ENCODE measurements around the gene PCDHGB2.
"Not testable (repeated sequence)": the region's sequence is repeated elsewhere in the genome, so short reads cannot be mapped to it uniquely, and the experiment has no call there.

Gene PCDHGB2

GRCh38 chr5:141388661-141389060 lies 28.9 kb downstream of the PCDHGB2 start:
- DNase-seq (ENCODE audit: insufficient read length, low spot score) (no peak), FAIRE-seq (no peak)
- TF ChIP-seq POLR2A (IDR thresholded peaks at IDR 0.05; ENCODE audit: low read depth, low read length): no peak

- TF ChIP-seq POLR2A (IDR thresholded peaks at IDR 0.05; ENCODE audit: low read depth, low read length): no peak
- FAIRE-seq (no peak), DNase-seq (ENCODE audit: insufficient read length, low spot score) (no peak)
These were observed 29.6 kb downstream of the PCDHGB2 start for GRCh38 chr5:141389153-141390042.

- FAIRE-seq (no peak), DNase-seq (ENCODE audit: insufficient read length, low spot score) (no peak)
- TF ChIP-seq POLR2A (IDR thresholded peaks at IDR 0.05; ENCODE audit: low read depth, low read length): no peak
These were observed 32.8 kb downstream of the PCDHGB2 start, which contains the start of gene PCDHGA8 for GRCh38 chr5:141392429-141393198. PCDHGA8 (plus strand) TSS chr5:141392633; CDS start chr5:141392814, 181 bp downstream.

GRCh38 chr5:141393267-141393666 lies 33.5 kb downstream of the PCDHGB2 start:
- FAIRE-seq (no peak), DNase-seq (ENCODE audit: insufficient read length, low spot score) (no peak)
- TF ChIP-seq POLR2A (IDR thresholded peaks at IDR 0.05; ENCODE audit: low read depth, low read length): no peak

GRCh38 chr5:141394401-141395187 lies 34.8 kb downstream of the PCDHGB2 start:
- FAIRE-seq: not testable (repeated sequence)

GRCh38 chr5:141397756-141398551 lies 38.2 kb downstream of the PCDHGB2 start, which contains the start of gene PCDHGB5:
PCDHGB5 (plus strand) TSS chr5:141397947; CDS start chr5:141398128, 181 bp downstream.
- not testable (repeated sequence) for FAIRE-seq; DNase-seq (ENCODE audit: insufficient read length, low spot score)

More at GRCh38 chr5:141394401-141395187, 34.8 kb downstream of the PCDHGB2 start:
- DNase-seq (ENCODE audit: insufficient read length, low spot score): not testable (repeated sequence)

GRCh38 chr5:141398608-141399007 lies 38.8 kb downstream of the PCDHGB2 start:
- FAIRE-seq: no peak
- no peak for TF ChIP-seq POLR2A (IDR thresholded peaks at IDR 0.05; ENCODE audit: low read depth, low read length)
- DNase-seq (ENCODE audit: insufficient read length, low spot score): no peak

GRCh38 chr5:141399555-141400258 lies 39.9 kb downstream of the PCDHGB2 start:
- FAIRE-seq: no peak
- no peak for TF ChIP-seq POLR2A (IDR thresholded peaks at IDR 0.05; ENCODE audit: low read depth, low read length)
- DNase-seq (ENCODE audit: insufficient read length, low spot score): no peak

GRCh38 chr5:141402553-141403243 lies 42.9 kb downstream of the PCDHGB2 start, which contains the start of gene PCDHGA9:
PCDHGA9 (plus strand) TSS chr5:141402778; CDS start chr5:141402953, 175 bp downstream.
- FAIRE-seq (peak; percentile 20), DNase-seq (ENCODE audit: insufficient read length, low spot score) (peak; percentile 66)
- no peak for TF ChIP-seq POLR2A (IDR thresholded peaks at IDR 0.05; ENCODE audit: low read depth, low read length)

- DNase-seq (ENCODE audit: insufficient read length, low spot score): no peak
- no peak for TF ChIP-seq POLR2A (IDR thresholded peaks at IDR 0.05; ENCODE audit: low read depth, low read length)
- FAIRE-seq: no peak
These were observed 43.6 kb downstream of the PCDHGB2 start for GRCh38 chr5:141403387-141403786.

- not testable (repeated sequence) for FAIRE-seq; DNase-seq (ENCODE audit: insufficient read length, low spot score)
These were observed 48.2 kb downstream of the PCDHGB2 start, which contains the start of gene PCDHGB6 for GRCh38 chr5:141407790-141408505. PCDHGB6 (plus strand) TSS chr5:141408021; CDS start chr5:141408203, 182 bp downstream.

All from H54 (cell line).